GM18508 (cell line): ENCODE measurements around the gene LBH.

ENCODE experiments used
- ATAC-seq: cut with Tn5 transposase; IDR thresholded peaks from one replicate; pipeline ENCODE4 v1.9.1; 2021; ENCODE audit warnings: moderate number of reproducible peaks; ENCODE audit not compliant: insufficient read depth, unreplicated experiment

LBH gene

DNA sequence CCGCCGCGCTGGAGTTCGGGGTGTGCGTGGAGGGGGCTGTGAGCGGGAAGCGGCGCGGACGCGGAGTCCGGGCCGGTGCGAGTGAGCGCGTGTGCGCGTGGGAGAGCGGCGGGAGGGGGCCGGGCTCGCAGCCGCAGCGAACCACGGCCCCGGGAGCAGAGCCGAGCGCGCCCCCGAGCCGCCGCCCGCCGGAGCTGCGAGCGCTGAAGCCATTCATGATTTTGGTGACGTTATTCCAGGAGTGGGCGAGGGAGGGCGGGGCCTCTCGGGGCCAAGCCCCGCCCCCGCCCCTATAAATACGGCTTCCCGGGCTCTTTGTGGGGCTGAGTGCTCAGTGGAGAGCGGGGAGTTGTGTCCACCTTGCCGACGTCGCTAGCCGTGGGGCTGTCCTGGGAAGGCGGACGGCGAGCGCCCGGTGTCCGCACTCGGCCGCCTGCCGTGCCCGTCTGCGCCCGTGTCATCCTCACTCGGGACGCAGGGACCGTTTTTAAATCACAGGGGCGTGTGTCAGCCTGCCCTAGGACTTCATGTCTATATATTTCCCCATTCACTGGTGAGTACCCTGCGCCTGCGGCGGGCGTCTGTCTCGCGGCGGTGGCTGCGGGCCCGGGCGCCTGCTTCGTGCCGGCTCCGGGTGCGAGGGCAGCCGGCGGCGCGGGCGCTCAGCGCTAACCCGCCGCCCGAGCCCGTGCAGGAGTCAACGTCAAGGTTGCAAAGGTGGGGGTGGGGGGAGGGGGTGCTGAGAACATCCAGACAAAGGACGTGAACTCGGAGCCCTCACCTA lies at the start of gene LBH:
Gene LBH (plus strand): TSS at position 323 of the 784 bp plus-strand sequence. CDS start 205 bp downstream, at position 528.
- ATAC-seq: no peak

DNA sequence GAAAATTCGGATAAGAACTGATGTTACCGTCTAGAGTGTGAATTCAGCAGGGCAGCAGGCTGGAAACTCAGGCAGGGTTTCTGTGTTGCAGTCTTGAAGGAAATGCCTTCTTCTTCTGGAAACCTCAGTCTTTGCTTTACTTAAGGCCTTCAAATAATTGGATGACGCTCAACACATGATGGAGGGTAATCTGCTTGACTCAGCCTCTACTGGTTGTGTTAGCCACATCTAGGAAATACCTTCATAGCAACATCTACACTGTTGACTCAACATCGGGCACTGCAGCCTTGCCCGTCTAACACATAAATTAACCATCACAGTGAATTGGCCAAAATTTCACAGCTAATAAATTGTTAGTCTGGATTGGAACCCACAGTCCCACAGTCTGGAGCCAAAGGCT lies 47.3 kb upstream of the LBH start:
- no peak for ATAC-seq

- no peak for ATAC-seq
Observed at GRCh38 chr2:30185178-30185577, 46.2 kb upstream of the LBH start.

GRCh38 chr2:30188292-30188691 lies 43.0 kb upstream of the LBH start:
- ATAC-seq: no peak

DNA sequence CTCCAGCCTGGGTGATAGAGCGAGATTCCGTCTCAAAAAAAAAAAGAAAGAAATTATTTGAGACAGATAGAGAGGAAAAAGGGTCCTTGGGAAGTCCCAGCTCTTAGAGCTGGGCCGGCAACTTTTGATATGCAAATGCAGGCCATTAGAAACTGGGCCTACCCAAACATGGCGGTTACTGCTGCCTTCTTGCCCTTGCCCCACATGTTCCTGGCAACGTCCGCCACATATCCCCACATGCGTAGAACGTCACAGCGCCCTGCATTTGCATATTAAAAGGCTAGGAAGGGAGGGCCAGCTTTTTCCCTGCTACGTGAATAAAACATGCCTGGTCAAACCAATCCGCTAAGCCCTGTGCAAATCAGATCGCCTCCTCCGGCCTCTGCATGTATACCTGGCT lies 40.7 kb upstream of the LBH start:
- ATAC-seq: no peak

GRCh38 chr2:30191107-30191506 lies 40.2 kb upstream of the LBH start:
- no peak for ATAC-seq

DNA sequence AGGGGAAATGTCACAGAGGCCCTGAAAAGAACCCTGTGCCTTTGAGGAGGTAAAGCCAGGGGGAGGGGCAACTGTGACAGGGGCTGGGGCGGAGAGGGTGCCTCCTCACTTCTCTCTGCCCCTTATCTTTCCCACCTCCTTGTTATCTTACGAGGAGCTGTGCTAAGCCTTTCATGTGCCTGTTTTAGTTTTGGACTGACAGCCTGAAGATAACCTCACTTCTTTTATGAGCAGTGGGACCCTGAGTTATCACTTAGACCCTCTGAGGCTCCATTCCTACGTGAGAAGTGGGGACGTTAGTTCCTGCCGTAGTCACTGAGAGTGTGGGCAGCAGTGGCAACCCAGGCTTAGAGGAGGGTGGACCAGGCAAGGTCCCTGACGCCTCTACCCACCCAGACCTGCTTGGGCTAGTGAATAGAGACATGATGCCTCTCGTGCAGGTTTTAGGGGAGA lies 39.5 kb upstream of the LBH start:
- no peak for ATAC-seq

- no peak for ATAC-seq
Observed at GRCh38 chr2:30192314-30192713, 39.0 kb upstream of the LBH start.

DNA sequence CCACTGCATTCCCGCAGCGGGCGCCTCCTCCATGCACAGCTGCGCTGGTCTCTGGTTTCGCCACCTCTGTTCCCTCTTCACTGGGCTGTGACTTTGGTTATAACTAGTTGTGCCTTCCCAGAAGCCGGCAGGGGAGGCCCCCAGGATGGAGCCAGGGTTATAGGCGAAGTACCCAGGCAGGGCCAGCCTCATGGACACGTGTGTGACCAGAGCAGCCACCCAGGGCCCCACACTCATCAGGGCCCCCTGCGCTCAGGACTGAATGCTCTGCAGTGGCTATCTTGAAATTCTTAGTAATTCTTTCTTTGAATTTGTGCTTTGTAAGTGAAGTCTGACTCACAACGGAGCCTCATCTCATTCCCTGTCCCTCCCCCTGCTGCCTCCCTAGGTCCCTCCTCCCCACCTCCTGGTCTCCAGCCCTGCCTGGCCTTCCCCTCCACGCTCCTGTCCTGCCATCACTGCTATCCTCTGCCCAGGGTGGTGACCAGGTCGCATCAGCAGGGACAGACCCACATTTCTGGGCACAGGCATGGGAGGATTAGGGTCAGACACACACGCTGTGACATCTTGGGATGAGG lies 38.1 kb upstream of the LBH start:
- ATAC-seq: no peak

GRCh38 chr2:30194421-30194820 lies 36.9 kb upstream of the LBH start:
- no peak for ATAC-seq

- no peak for ATAC-seq
Observed at GRCh38 chr2:30195016-30195415, 36.3 kb upstream of the LBH start.

DNA sequence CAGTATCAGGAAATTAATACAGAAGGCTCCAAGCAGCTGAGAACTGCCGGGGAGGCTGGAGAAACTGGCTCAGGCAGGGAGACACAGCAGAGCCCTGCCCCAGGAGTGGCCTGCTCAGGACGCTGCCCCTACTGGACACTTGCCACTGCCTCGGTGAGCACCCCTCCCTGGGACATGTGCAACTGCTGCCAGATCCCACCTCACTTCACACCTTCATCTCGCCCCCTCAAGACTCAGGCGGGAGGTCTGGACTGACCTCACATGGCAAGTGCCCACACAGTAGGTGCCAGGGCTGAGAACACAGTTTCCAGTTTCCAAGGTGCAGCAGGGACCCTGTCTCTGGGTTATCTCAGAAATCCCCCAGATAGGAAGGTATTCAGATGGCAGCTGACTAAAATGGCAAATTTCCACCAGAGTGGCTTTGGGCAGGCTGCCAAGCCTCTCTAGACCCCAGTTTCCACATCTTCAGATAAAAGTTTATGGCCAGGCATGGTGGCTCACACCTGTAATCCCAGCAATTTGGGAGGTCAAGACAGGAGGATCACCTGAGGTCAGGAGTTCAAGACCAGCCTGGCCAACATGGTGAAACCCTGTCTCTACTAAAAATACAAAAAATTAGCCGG lies 33.7 kb upstream of the LBH start:
- ATAC-seq: no peak

GRCh38 chr2:30201990-30202389 lies 29.3 kb upstream of the LBH start:
- ATAC-seq: no peak

GRCh38 chr2:30203156-30203555 lies 28.2 kb upstream of the LBH start:
- ATAC-seq: no peak

DNA sequence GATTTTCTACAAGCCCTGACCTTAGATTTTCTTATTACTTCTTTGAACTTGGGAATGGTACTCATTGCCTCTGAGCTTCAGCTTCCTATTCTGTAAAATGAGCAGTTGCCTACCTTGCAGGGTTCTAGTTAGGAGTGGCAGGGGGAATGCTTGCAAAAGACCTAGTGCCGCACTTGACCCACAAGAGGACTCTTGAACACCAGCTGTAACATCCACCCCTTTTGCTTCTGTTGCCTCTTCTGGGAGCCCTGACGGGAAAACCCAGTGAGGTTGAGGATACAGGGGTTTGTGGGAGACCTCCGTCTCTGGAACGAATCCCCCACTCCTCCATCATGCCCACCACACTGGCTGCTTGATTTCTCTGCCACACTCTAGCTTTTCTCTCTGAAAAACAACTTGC lies 27.1 kb upstream of the LBH start:
- ATAC-seq: no peak

DNA sequence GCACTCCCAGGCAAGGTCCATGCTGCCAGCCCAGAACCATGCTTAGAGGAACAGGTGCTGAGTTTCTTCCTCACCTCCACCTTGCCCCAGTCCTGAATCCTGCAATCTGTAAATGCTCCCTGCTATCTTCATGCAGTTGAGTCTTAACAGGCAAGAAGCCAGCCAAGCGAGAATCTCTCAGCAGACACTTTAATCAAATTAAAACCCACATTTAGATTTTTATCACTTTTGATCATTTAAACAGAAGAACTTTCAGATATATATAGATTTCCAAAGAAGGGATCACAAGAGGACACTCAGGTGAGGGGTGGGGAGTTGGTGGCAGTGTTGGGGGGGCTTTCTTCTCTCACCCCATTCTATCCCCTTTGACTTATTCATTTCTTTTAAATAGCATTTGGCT lies 25.9 kb upstream of the LBH start:
- ATAC-seq: no peak

DNA sequence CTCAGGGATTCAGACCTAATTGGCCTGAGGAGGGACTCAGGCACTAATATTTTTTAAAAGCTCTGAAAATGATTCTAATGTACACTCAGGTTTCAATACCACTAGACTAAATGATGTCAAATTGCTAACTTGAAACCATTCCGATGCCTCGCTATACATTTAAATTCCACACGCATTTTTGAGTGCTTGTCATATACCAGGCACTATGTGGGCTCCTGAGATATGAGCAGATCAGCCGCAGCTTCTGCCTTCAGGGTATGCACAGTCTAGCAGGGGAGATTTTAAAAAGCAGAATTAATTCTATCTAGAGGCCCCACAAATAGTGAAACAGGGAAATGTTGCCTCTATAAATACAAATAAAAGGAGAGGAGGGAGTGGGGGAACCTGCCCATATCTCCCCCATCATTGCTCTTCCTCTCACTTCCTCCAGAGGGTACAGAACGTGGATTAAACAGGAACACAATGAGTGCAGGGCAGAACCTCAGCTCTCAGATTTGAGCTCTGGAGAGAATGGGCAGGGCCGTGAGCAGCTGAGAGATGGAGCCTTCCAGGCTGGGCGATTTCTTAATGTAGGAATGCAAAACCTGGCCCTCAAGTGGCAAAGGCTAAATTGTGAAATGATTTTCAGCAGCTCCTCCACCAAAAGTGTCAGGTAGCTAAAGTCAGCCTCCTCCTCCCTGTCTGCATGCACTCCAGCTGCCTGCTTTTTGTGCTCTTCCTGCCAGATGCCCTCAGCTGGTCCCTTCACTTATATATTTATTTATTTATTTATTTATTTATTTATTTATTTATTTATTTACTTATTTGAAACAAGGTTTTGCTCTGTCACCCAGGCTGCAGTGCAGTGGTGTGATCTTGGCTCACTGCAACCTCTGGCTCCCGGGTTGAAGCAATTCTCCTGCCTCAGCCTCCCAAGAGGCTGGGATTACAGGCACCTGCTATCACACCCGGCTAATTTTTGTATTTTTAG lies 24.6 kb upstream of the LBH start:
- no peak for ATAC-seq

DNA sequence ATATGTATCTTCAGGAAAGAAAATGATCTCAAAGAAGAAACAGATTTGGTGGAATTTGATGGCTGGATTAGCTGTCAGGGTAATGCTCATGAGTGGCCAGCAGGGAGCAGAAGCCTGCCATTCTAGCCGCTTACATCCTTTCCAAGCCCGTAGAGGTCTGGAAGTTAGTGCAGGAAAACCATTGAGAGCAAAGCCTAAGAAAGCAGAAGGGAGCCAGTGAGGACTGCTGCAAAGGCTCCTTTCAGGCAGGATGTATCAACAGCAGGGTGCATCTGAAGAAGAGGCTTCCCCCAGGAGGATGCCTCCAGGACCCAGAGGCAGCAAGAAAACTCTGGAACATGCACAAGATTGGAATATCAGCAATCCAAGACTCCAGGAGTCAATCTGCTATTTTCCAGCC lies 22.9 kb upstream of the LBH start:
- no peak for ATAC-seq

DNA sequence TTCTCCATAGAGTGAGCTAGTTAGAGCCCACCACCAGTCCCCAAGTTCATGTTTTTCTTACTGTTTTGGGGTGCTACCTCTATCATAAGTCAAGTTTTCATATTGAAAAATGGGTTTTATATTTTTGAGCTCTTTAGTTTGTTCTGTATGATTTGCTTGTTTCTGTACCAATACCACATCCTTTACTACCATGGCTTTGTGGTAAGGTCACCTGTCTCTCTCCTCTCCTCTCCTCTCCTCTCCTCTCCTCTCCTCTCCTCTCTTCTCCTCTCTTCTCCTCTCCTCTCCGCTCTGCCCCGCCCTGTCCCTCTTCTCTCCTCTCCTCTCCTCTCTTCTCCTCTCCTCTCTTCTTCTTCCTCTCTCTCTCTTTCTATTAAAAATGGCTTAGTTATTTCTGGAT lies 22.1 kb upstream of the LBH start:
- ATAC-seq: no peak

- ATAC-seq: no peak
Observed at GRCh38 chr2:30213326-30213725, 18.0 kb upstream of the LBH start.
